ENCODE results near the gene DSC1. TPM values are rescaled to one million over a fixed set of nuclear protein-coding genes. Genes with fewer than 3 reads are reported as not detected.

The DSC1 gene
- total and polyA plus RNA-seq, 2 of the 13 experiments (the other 11 are each of a cell fraction or from before 2014, with no cell fraction given) = not detected

DNA sequence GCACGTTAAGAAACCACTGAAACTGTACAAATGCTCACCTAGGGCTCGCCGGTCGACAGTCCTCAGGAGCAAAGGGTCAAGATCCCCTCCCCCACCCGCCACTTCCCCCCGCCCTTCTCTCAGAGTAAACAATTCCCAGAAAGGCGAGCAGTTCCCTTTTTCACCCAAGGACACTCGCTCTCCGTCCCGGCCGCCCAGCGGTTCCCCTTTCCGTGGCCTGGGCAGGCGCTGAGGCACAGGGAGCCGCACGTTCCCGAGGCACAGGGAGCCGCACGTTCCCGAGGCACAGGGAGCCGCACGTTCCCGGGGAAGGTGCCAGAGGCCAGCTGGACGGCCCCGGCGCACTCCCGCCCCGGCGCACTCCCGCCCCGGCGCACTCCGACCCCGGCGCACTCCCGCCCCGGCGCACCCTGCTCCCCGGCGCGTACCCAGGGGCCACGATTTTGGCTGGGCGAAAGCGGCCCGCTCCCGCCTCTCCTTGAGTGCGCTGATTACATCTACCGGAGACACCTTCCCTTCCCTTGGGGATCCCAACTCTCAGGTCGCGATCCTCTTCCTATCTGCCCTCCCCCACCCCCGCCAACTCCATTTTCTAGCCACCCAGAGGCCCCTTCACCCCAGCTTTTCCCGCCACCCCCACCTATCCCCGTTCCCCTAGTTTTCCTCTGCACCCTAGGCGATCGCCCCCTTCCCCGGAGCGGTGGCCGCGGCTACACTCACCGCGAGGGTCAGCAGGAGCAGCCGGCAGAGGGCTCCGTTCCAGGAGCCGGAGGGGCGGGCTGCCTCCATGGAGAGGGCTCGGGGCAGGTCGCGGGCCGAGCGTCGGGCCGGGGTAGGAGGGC is 61.3 kb downstream of the DSC1 start (continued):
- TF ChIP-seq SALL2 (CRISPR knock-in tag; IDR thresholded peaks at IDR 0.05) (no peak), ZBTB1 (CRISPR knock-in tag; IDR thresholded peaks at IDR 0.05; ENCODE audit: borderline replicate concordance) (no peak), SNAPC2 (CRISPR knock-in tag; IDR thresholded peaks at IDR 0.05) (0 out of 2 replicates have a peak, but pooled peaks have one; percentile 20), SRSF9 (IDR thresholded peaks at IDR 0.05; ENCODE audit: borderline replicate concordance, insufficient read depth, low read depth, low read length, poor library complexity, severe bottlenecking) (no peak), GATAD2A (CRISPR knock-in tag; IDR thresholded peaks at IDR 0.05) (no peak), KDM1A (CRISPR knock-in tag; IDR thresholded peaks at IDR 0.05) (no peak), MEIS1 (CRISPR knock-in tag; IDR thresholded peaks at IDR 0.05; ENCODE audit: borderline replicate concordance) (0 out of 2 replicates have a peak, but pooled peaks have one; percentile 35), ZNF576 (CRISPR knock-in tag; IDR thresholded peaks at IDR 0.05) (no peak), LCORL (IDR thresholded peaks at IDR 0.05) (no peak), LCORL (CRISPR knock-in tag; IDR thresholded peaks at IDR 0.05) (peak; percentile 52; the same call in 1 of the 2 replicates), NFYC (CRISPR knock-in tag; IDR thresholded peaks at IDR 0.05) (no peak), ZNF234 (CRISPR knock-in tag; conservative IDR thresholded peaks at IDR 0.05) (no peak), ZNF629 (CRISPR knock-in tag; conservative IDR thresholded peaks at IDR 0.05) (no peak), KLF13 (CRISPR knock-in tag; IDR thresholded peaks at IDR 0.05) (no peak), NFIB (CRISPR knock-in tag; IDR thresholded peaks at IDR 0.05; ENCODE audit: borderline replicate concordance) (no peak), ZNF703 (CRISPR knock-in tag; IDR thresholded peaks at IDR 0.05; ENCODE audit: borderline replicate concordance) (no peak), ZNF746 (CRISPR knock-in tag; IDR thresholded peaks at IDR 0.05) (peak; percentile 20; the same call in 1 of the 2 replicates), ZNF207 (IDR thresholded peaks at IDR 0.05; ENCODE audit: borderline replicate concordance) (no peak), STAG1 (CRISPR knock-in tag; IDR thresholded peaks at IDR 0.05) (0 out of 2 replicates have a peak, but pooled peaks have one; percentile 17), ZNF124 (CRISPR knock-in tag; IDR thresholded peaks at IDR 0.05) (no peak), RBM22 (optimal IDR thresholded peaks at IDR 0.05; ENCODE audit: low read length) (no peak), ZBTB8A (CRISPR knock-in tag; IDR thresholded peaks at IDR 0.05; ENCODE audit: borderline replicate concordance, low read depth) (0 out of 2 replicates have a peak, but pooled peaks have one; percentile 45), POLR2G (IDR thresholded peaks at IDR 0.05; ENCODE audit: low read depth, low read length) (peak; percentile 69; the same call in 1 of the 2 replicates), PHF5A (CRISPR knock-in tag; IDR thresholded peaks at IDR 0.05; ENCODE audit: low read depth, unreplicated experiment) (no peak), NR2C2 (CRISPR knock-in tag; IDR thresholded peaks at IDR 0.05; ENCODE audit: borderline replicate concordance) (no peak), ZNF83 (CRISPR knock-in tag; IDR thresholded peaks at IDR 0.05; ENCODE audit: borderline replicate concordance) (no peak), MXD1 (CRISPR knock-in tag; IDR thresholded peaks at IDR 0.05) (0 out of 2 replicates have a peak, but pooled peaks have one; percentile 55), HNF4A (CRISPR knock-in tag; IDR thresholded peaks at IDR 0.05) (peak; percentile 46; the same call in 1 of the 2 replicates), MED1 (CRISPR knock-in tag; IDR thresholded peaks at IDR 0.05) (no peak)
- TF ChIP-seq, protein P1, sequence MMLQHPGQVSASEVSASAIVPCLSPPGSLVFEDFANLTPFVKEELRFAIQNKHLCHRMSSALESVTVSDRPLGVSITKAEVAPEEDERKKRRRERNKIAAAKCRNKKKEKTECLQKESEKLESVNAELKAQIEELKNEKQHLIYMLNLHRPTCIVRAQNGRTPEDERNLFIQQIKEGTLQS (CRISPR knock-in tag; IDR thresholded peaks at IDR 0.05) = no peak
- TF ChIP-seq, protein P2, sequence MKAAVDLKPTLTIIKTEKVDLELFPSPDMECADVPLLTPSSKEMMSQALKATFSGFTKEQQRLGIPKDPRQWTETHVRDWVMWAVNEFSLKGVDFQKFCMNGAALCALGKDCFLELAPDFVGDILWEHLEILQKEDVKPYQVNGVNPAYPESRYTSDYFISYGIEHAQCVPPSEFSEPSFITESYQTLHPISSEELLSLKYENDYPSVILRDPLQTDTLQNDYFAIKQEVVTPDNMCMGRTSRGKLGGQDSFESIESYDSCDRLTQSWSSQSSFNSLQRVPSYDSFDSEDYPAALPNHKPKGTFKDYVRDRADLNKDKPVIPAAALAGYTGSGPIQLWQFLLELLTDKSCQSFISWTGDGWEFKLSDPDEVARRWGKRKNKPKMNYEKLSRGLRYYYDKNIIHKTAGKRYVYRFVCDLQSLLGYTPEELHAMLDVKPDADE (CRISPR knock-in tag; IDR thresholded peaks at IDR 0.05) = no peak

Measured in HepG2 (cell line).